NCI-H1048 (cell line): Measurements from ENCODE around the gene TRAF3IP1.
"Not testable (repeated sequence)": the region's sequence is repeated elsewhere in the genome, so short reads cannot be mapped to it uniquely, and the experiment has no call there.

Experiments used
- DNase-seq: peaks from one replicate; lab custom pipeline; 2025; lab: John Stamatoyannopoulos, UW

Gene TRAF3IP1

DNA sequence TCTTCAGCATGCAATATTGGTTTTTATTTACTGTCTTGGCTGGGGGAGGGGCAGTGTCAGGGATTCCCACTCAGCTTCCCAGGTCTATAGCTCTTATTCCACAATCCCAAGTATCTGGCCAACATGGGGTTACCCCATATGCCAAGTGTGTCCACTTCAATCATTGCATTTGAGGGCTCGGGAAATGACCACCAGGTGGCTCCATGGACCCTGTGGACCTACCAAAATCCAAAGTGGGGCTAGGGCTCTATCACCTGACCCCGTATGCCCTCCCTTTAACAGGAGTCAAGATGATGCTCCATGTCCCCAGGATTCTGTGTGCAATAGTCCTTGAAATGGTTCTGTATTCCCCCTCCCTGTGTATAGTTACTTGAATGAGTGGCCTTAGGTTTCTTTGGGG lies 12.1 kb upstream of the TRAF3IP1 start:
- no peak for DNase-seq

DNA sequence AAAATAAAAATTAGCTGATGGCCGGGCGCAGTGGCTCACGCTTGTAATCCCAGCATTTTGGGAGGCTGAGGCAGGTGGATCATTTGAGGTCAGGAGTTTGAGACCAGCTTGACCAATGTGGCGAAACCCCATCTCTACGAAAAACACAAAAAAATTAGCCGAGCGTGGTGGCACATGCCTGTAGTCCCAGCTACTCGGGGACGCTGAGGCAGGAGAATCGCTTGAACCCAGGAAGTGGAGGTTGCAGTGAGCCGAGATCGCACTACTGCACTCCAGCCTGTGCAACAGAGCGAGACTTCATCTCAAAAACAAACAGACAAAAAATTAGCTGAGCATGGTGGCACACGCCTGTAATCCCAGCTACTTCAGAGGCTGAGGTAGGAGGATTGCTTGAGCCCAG lies 9.6 kb upstream of the TRAF3IP1 start:
- not testable (repeated sequence) for DNase-seq

DNA sequence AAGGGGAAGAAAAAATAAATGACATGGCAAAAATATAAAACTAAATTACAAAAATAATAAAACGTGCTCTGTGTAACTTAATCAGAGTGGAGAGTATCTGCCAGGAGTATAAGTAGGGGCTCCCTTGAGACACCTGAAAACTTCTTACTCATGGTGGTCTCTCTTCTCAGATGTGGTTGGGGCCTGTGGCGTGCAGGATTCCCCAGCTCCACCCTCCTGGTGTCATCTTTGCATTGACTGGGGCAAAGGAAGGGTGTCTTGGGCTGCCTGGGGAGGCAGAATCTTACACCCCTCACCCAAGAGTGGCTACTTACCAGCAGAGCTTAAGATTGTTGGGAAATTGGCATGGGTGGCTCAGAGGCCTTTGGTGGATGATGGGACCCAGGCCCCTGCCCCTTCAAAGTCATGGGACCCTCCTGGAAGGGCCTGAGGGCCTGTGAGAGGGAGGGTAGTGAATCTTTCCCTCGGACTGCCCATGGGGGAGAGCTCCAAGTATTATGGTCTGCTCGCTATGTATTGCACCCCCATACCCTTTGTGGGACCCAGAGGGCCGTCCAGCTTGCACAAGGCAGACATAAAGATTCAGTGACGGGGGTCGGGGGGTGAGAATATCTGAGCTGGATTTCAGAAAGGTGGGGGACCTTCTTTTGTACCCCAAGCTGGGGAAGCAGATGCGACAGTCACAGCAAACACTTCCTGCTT lies 6.9 kb upstream of the TRAF3IP1 start:
- DNase-seq: no peak

DNA sequence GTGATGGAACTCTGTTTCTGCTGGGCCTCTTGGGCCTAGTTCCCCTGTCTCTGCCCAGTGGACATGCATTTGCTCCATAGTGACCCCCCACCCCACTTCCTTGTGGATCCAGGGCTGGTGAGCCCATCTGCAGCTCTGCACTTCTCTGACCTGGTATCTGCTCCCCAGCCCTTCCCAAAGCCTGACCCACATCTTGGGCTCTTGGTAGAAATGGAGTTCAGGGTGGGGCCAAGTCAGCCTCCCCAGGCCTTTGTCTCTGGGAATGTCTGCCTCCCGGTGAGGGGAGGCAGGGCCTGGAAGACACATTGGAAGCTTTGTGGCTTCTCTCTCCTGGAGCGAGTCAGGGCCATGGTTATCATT lies 6.3 kb upstream of the TRAF3IP1 start:
- DNase-seq: no peak

DNA sequence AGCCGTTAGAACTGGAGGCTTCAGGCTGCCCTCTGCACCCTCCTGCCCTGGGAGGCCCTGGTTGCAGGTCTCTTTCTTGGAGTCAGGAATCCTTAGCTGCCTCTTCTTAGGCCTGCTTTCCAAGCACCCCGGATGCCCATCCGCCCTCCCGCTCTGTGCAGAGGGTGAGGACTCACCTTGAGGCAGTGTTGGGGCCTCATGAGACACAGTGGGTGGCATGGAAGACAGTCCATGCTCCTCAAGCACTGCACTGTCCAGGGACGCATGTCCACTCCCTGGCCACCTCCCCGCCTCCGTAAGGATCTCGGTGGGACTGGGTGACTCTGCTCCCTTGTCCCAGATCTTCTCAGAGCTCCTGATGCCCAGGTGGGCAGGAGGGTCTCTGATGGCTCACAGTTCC lies 5.7 kb upstream of the TRAF3IP1 start:
- no peak for DNase-seq

DNA sequence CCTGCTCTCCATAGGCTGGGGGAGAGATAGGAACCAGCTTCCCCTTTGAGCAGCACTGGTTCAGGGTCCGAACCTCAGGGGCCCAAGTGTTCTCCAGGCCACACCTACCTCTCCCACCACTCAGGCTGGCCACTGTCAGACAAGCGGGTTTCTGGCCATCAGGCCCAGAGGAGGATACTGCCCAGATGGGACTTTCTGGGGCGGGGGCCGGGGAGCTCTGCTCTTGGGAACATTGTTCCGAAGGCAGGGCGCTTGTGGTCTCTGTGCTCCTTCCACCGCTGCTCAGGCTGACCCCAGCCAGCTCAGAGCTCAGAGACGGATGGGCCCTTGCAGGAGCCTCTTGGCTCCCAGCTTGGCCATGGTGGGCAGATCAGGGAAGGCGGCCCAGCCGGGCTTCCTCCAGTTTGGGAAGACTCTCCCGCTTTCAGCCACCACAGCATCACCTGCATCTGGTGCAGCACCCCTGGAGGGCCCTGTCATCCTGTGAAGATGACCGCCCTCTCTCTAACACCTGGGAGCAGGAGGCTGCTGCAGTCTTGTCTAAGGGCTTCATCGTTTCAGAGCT lies 5.2 kb upstream of the TRAF3IP1 start:
- DNase-seq: no peak

DNA sequence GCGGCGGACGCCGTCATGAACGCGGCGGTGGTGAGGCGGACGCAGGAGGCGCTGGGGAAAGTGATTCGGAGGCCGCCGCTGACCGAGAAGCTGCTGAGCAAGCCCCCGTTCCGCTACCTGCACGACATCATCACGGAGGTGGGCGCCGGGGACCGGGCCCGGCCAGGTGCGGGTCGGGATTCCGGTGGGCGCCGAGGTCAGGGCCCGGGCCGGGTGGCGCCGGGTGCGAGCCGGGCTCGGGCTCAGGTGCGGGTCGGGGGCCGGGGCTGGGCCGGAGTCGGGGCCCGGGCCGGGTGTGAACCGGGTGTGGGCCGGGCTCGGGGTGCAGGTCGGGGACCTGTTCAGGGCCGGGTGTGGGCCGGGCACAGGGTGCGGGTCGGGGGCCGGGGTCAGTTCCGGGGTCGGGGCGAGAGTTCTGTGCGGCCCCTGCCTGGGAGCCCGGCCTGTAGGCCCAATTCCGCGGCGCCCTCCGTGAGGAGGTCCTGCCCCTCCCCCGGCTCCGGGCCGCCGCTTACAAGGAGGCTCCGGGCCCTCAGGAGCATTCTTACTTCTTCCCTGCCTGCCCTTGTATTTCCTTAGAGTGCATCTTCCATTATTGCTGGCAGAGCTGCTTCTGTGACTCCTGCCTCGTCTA lies 447 bp downstream of the TRAF3IP1 start:
- DNase-seq: no peak

DNA sequence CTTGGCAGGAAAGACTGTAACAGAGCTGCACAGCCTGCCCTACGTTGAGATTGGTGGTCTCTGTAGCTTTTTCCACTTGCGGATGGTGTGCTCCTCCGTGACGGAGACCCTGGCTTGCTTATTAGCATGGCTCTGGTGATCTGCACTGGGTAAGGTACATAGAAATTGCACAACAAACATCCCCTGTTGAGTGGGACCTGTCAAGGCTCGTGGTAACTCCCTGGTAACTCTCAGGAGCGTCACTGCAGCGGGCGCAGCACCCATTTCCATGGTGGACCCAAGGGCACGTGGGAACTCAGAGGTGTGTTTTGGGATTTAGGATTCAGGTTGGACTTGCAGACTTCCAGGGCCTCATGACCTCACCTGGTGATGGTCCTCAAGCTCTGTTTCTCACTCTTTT lies 1.1 kb downstream of the TRAF3IP1 start:
- no peak for DNase-seq

DNA sequence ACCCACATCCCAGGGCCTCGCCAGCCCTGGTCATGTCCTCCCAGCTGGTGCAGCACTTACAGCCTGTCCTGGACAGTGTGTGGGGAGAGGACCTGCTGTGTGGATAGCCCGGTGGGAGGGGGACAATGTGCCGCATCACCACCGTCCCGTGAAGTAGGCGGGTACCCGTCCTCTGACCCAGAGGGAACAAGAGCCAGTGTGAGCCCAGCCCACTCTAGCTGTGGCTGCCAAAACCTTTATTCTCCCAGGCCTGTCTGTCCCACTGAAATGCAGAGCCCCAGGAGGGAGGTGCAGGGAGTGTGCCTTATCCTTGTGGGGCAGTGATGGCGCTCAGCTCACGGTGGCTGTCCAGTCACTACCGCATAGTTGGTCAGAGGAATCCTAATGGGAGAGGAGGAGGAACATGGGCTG lies 1.7 kb downstream of the TRAF3IP1 start:
- DNase-seq: no peak

DNA sequence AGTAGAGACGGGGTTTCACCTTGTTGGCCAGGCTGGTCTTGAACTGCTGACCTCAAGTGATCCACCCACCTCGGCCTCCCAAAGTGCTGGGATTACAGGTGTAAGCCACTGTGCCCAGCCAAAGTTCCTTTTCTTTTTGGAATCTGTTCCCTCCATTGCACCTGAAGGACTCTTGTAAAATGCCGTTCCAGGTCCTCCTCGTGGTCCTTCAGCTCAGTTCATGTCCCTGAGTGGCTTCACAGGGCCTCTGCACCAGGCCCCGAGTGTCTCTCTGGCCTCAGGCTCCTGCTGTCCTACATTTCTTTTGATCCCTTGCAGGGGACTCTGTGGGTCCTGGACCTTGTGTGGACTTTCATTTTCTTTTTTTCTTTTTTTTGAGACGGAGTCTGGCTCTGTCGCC lies 3.9 kb downstream of the TRAF3IP1 start:
- not testable (repeated sequence) for DNase-seq

DNA sequence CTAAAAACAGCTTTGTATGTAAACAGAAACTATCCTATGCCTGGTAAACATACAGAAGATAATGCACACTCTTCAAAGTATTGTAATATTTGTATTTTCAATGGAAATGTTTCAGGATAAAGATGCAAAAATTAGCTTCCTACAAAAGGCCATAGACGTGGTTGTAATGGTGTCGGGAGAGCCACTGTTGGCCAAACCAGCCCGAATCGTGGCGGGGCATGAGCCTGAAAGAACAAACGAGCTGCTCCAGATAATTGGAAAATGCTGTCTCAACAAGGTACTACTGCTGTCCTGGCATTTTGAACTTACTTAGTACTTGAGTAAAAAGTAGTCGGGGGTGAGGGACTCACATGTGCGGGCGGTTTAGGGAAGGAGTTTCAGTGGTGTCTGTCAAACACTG lies 5.4 kb downstream of the TRAF3IP1 start:
- no peak for DNase-seq

DNA sequence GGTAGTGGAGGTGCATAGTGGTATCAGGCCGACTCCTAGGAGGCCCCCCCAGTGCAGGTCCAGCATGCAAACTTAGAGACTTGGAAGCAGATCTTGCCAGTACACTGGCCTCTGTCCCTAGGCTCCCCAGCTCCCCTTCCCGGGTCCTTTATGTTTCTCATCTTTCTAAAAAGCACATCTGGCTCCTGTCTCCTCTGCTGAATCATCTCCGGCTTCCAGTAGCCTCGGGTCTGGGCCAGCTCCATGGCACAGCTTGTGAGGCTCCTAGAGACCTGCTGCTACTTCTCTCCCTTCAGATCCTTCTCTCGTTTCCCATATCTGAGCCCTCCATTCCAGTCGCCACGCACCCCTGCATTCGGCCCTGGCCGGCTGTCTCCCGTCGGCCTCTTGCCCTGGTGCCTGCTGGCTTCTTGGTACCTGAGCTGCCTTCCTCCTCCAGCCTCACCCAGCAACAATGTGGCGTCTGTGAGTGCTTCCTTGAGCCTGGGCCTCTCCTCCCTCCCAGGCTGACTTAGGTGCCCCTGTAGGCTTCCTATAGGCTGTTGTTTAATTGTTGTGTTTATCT lies 6.6 kb downstream of the TRAF3IP1 start:
- no peak for DNase-seq

DNA sequence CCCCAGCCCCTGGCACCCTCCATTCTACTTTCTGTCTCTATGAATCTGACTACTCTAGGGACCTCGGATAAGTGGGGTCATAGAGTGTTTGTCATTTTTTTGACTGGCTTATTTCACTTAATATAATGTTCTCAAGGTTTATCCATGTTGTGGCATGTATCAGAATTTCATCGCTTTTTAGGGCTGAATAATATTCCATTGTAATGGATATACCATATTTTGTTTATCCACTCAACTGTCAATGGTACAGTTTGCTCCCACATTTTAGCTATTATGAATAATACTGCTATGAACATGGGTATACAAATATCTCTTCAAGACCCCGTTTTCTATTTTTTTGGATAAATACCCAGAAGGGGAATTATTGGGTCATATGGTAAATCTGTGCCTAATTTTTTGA lies 7.4 kb downstream of the TRAF3IP1 start:
- DNase-seq: no peak

DNA sequence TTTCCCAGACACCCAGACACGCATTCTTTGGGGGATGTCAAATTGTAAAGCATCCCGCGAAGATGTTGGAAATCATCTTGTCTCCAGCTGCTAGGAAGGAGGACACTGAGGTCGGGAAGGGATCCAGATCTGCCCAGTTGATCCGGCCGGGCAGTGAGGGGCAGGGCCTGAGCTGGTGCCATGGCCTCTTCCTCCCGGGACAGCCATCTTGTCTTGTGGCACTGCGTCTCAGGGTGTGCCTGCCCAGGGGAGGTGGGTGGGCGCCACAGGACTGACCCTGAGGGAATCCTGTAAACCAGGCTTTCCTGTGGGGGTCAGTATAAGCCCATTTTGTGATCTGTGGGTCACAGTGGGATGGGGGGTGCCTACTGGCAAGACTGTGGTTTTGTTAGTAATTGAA lies 10.1 kb downstream of the TRAF3IP1 start:
- no peak for DNase-seq

DNA sequence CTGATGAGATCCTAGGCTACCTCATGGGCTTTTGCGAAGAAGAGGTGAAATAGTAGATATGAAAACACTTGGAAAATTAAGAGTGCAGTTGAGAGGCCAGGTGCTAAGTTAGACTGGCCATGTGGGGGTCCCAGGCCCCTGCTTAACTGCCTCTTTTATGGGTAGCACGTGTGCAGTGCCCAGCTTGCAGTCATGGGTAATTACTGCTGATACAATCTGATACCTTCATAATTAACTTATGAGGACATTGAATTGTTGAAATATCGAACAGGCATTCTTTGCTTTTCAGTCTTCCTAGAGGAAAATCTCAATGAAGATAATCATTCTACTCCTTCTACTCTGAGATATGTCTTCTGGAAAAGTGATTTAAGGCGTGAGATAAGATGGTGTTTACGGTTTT lies 11.6 kb downstream of the TRAF3IP1 start:
- no peak for DNase-seq

DNA sequence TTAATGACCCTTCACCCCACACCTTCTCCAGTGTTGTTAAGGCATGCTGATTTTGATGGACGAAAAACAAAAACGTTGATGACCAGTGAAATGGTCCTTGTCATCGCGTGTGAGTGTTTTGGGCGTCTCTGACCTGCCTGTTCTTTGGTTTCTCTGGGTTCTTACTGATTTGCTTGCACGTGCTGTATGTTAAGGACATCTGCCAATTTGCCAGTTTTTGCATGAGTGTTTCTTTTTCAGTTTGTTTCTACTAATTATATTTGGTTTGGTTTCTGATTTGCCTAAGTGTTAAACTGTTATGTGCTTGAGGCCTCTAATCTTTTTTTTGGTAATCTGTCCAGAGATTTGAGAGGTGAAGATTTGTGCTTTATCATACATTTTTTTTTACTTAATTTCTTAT lies 14.6 kb downstream of the TRAF3IP1 start:
- no peak for DNase-seq

DNA sequence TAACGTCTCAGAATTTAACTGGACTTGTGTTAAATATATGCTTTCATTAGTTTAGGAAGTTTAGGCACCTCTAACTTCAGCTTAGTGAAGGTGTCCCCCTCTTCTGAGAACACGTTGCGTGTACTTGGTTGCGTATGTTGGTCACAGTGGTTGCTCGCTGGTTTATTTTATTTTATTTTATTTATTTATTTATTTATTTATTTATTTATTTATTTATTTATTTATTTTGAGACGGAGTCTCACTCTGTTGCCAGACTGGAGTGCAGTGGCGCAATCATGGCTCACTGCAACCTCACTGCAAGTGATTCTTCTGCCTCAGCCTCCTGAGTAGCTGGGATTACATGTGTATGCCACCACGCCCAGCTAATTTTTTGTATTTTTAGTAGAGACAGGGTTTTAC lies 15.3 kb downstream of the TRAF3IP1 start:
- not testable (repeated sequence) for DNase-seq

DNA sequence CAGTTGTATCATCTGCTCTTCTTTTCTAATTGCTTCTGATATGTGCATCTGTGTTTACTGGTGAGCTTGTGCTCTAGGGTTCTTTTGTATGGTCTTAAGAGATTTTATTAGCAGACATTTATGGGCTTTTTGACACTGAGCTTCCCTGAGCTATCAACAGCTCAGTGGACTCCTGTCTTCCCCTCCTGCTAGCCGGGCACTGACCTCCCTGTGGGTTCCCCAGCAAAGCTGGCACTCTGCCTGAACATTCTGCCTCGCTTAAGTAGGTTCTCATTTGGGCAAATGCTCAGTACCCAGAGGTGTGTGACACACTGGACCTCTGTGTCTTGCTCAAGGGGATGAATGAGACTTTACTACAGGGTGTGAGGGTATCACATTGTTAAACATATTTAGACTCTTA lies 15.8 kb downstream of the TRAF3IP1 start:
- no peak for DNase-seq

DNA sequence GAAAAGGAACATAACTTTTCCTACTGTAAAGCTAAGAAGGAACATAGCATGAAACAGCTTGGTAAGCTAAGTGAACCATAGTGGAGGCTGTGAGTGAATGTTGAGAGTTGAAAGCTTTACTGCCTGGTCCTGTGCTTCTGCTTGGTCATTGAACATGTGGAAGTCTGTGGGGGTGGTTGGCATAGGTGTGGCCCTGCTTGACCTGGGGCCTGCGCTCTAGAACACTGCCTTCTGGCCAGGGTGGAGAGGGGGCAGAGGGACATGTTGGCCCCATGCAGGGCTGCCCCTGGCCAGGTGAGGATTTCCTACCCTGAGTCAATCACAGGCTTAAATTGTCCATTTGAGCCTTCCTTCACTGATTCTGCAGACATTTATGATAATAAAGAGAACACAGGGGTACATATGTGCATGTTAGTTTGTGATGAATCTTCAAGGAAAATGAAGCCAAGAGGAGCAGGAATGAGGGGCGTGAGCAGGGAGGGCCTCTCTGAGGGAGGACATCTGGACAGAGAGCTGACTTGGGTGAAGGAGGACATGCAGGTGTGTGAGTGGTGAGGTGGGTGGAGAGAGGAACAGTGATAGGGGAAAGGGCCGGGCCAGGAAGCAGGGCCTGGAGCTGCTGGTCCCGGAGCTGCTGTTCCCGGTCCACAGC lies 16.6 kb downstream of the TRAF3IP1 start:
- no peak for DNase-seq

DNA sequence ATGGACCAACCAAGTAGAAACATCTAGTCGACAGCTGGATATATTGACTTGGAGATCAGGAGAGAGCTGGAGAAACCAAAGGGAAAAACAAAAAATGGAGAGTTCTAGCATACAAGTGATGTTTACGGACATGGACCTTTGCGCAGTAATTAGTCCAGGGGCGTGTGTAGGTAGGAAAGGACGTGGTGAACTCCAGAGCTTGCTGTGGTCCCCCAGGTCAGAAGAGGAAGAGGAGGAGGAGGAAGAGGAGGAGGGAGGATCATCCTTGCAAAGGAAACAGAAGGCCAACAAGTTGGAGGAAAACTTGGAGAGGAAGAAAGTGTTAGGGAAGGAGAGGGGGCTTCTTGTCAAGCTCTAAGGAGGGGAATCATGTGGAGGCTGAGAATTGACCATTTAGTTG lies 17.5 kb downstream of the TRAF3IP1 start:
- DNase-seq: no peak

DNA sequence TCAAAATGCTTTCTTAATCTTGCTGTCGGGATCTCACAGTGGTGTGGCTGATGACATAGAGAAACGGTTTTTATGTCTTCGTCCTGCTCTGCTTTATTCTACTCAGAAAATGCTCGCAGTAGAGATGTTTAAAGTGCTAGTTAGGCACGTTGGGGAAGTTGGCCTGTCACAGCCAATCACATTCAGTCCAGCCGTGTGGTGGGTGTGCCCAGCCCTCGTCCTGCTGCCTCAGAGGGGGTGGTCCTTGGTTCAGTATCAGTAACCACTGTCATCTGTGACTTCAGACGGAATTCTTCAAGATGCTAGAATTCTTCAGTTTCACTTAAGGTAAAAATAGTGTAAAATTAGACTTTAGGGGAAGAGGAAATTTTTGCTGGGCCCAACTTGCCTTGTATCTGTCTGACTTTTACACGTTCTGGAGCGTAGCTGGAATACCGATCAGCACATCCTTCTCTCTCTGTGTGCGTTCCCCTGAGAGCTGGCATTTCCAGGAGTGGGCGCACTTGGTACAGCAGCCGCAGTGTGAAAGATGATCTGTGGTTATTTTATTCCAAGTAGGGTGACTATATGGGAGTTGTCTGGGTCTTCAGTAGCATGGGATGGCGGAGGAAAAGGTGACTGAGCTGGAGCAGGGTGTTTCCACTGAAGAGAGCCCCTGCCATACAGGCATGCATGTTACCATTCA lies 18.5 kb downstream of the TRAF3IP1 start:
- DNase-seq: no peak

DNA sequence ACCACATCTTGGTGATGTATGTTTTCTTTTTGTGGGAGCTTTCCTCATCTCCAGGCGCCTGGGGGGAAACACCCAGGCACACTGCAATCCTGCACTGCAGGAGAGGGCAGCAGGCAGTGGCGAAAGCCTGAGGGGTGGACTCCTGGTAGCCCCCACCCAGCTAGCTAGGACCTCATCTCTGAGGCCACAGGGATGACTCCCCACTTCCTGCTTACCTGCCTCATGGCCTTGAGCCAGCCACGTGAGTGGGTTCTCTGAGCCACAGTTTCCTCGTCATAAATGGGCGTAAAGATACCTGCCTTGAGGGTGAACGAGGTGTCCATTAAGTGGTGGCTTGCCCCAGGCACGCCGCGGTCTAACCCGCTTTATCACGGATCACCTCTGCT lies 19.1 kb downstream of the TRAF3IP1 start:
- no peak for DNase-seq
